ENCODE data around the gene SCLT1.
"Not testable (repeated sequence)": the region's sequence is repeated elsewhere in the genome, so short reads cannot be mapped to it uniquely, and the experiment has no call there.

SCLT1 gene

GRCh38 chr4:129069537-129069936, 23.8 kb downstream of the SCLT1 start:
- DNase-seq (ENCODE audit: low spot score), result not testable (repeated sequence)

GRCh38 chr4:129064717-129065116, 28.6 kb downstream of the SCLT1 start:
- no peak for DNase-seq (ENCODE audit: low spot score)

DNA sequence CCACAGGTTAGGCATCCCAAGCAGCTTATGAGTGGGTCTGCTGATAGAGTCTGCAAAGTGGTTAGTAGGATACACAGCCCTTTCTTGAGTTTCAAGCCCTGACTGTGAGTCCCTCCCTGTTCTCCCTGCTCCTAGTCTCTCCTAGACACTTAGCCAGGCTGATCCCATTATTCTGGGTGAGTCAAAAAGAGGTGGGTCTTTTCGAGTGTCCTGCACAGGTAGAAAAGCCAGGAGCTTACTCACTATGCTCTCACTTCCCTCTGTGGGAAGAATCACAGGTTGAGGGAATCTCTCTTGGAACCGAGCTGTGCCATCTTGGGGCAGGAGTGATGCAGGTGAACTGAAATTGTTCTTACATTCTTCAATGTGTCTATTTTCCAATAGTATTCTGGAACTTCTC, 29.7 kb downstream of the SCLT1 start:
- DNase-seq (ENCODE audit: low spot score), result no peak

- no peak for DNase-seq (ENCODE audit: low spot score)
Observed at GRCh38 chr4:129062580-129062979, 30.8 kb downstream of the SCLT1 start.

DNA sequence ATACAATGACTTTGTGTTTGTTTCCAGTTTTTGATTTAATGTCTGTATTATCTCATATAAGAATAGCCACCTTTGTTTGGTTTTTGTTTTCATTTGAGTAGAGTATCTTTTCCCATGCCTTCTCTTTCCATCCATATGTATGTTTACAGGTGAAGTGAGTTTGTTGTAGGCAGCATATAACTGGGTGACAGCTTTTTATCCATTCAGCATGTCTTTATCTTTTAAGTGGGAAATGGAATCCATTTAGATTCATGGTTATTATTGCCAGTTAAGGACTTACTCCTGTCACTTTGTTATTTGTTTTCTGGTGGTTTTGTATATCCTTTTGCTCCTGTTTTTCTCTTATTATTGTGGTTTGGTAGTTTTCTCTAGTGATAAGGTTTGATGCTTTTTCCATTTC, 34.3 kb downstream of the SCLT1 start:
- no peak for DNase-seq (ENCODE audit: low spot score)

DNA sequence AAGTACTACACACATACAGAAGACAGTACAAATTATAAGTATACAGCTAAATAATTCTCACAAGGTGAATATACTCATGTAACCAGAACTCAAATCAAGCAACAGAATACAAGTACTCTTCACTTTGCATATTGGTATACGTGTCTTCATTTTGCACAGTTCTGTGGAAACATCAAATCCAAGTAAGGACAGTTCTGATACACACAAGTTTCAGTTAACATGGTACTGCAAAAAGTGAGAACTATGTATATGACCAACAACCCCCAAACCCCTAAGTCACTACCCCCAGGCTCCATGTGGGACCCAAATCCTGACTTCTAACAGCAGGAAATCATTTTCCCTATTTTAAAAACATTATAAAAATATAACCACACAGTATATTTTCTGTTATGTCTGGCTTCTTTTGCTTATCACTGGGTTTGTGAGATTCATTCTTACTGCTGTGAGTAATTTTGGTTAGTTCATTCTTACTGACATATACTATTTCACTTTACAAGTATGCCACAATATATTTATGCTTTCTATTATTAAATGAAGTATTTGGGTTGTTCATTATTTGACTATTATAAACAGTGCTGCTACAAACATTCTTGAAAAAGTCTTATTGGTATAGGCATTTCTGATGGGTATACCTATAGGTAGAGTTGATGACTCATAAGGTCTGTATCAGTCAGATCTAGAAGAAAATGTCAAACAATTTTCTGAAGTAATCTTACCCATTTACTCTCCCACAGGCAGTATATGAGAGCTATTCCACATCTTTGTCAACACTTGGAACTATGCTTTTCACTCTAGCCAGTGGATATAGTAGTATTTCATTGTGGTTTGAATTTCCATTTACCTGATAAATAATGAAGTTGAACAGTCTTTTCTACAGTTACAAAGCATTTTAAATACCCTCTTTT, 47.0 kb downstream of the SCLT1 start:
- no peak for DNase-seq (ENCODE audit: low spot score)

GRCh38 chr4:129043523-129043922, 49.8 kb downstream of the SCLT1 start:
- peak; percentile 18 for DNase-seq (ENCODE audit: low spot score)

- DNase-seq (ENCODE audit: low spot score), result no peak
Observed at GRCh38 chr4:129040471-129040870, 52.9 kb downstream of the SCLT1 start.

- no peak for DNase-seq (ENCODE audit: low spot score)
Observed at GRCh38 chr4:129037093-129037492, 56.2 kb downstream of the SCLT1 start.

GRCh38 chr4:129014566-129015509, 78.5 kb downstream of the SCLT1 start:
- DNase-seq (ENCODE audit: low spot score), result no peak

DNA sequence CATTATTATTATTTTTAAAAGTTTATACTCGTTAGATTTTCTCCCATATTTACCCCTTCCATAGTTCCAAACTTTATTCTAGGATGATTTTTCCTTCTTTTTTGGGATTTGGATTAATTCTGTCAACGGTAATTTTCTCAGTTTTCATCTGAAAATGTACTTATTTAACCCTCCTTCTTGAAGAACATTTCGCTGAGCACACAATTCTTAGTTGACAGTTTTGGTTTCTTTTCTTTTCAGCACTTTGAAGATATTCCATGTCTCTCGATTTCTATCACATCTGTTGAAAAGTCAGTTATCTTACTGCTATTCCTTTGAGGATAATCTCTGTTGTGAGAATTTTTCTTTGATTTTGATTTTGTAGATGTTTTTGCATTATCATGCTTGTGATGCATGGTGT, 85.2 kb downstream of the SCLT1 start:
- DNase-seq (ENCODE audit: low spot score), result no peak

DNA sequence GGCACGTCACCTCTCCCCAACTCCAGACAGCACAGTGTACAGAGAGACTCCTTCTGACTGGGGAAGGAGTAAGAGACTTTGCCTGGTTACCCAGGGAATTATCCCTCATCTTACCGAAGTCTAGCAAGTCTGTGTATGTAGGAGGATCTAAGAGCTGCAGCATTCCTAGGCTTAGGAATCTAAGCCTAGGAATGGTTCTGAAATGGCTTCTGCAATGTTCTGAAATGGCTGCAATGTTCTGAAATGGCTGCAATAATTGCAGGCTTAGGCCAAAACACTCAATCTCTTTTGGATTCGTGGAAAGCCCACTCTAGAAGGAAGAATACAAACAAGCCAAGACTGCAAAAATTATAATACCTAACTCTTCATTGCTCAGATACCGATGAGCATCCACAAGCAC, 106.4 kb downstream of the SCLT1 start:
- DNase-seq (ENCODE audit: low spot score), result no peak

DNA sequence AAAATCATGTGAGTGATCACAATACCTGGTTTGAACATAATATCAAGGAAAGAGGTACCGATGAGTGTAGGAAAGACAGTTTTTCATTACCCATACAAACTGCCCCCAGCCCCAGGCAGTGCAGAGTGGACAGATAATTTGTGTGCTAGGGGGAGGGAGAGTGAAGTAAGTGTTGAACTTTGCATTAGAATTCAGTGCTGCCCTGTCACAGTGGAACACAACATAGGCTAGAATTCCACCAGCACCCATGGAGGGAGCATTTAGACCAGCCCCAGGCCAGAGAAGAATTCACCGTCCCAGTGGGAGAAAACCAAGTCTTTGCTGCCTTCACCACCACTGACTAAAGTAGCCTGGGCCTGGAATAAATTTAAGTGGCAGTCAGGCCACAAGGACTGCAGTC, 107.3 kb downstream of the SCLT1 start:
- no peak for DNase-seq (ENCODE audit: low spot score)

DNA sequence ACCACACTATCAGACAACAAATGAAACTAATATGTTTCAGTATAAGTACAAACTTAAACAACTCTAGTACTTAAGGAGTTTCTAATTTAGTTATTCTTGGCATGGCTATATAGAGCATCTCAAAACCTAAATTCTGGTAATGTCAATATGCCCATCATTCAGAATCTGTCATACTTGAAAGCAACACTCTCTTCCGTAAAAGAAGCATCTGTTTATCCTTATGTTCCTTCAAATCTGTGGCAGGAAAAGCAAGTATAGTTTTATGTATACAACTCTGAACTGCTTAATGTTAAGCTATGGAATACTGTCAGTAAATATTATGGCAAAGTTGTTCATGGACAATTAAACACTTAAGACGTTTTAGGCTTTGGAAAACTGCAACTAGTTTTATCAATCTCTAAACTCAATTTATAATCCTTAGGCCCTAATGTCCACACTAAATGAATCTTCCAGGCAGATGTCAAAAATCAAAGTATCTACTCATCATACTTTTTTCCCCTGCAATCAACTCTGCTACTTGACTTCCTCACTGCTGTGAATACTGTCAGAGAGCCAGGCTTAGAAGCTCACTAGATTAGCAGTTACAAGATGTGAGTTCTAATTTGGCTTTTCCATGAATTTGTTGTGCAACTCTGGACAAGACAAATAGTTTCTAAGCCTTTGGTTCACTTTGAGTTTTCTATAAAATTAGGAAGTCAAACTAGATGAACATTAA, 109.4 kb downstream of the SCLT1 start:
- DNase-seq (ENCODE audit: low spot score), result no peak

DNA sequence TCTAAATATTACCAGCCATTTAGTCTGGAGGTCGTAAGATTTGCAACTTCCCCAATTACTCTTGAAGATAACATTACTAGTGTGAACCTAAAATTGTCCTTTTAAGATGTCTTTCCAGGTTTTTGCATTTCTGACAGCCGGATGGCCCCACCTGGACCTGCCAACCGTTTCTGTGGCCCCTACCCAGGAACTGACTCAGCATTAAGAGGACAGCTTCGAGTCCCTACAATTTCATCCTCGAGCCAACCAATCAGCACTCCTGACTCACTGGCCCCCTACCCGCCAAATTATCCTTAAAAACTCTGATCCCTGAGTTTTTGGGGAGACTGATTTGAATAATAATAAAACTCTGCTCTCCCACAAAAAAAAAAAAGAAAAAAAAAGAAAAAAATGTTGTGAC, 112.0 kb downstream of the SCLT1 start:
- DNase-seq (ENCODE audit: low spot score), result no peak

DNA sequence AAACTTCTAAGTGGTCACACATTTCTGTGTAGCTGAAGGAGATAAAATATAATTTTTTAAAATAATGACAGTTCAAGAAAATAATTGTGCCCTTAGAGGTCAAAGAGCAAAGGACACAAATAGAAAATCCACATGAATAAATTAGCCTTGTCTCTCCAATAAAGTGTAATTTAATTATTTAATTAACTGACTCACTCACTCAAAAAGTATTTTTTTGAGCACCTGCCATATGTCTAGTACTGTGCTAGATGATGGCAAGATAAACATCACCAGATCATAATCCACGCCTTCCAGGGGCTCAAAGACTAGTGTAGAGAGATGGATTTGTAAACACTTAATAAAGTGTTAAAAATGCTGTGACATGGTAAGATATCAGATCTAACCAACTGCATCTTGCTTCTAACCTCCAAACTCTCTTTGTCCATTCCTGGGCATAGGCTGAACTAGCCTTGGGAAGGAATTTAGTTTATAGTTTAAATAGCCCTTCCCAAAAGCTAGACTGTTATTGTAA, 112.5 kb downstream of the SCLT1 start:
- DNase-seq (ENCODE audit: low spot score), result no peak

DNA sequence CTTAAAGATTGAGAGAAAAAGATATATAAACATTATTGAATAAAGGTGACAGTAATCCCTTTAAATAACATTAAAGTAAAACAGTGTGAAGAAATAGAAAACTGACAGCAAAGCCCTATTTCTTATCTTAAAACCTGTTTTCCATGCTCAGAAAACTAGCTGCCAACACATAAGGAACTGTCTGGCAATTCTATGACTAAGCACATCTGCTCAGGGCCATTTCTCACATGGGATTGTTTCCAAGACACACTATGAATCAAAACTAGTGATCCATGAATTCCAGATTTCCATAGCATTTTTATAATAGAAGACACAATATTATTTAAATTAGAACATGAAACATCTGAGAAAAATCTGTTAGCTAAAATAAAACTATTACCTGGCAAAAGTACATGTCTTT, 113.4 kb downstream of the SCLT1 start:
- DNase-seq (ENCODE audit: low spot score), result peak; percentile 5

GRCh38 chr4:128978985-128979384, 114.4 kb downstream of the SCLT1 start:
- no peak for DNase-seq (ENCODE audit: low spot score)

DNA sequence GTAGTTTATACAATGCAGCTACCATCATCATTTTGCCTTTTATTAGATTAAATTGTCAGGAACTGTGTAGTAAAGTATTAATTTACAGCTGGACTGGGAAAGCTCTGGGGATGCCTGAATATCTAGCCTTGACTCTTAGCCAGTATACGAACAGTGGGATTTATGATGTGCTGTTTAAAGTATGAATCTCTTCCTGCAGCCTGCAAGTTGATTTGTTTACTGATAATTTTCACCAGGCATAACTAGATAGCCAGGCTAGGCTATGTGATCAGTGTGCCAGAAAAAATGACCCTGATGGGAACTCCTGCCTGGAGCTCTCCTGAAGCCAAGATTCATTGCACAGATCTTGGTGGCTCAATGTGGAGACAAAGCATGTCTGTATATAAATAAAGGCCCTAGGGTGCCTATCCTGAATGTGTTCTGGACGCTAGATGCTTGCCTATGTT, 119.2 kb downstream of the SCLT1 start:
- DNase-seq (ENCODE audit: low spot score), result peak; percentile 50

DNA sequence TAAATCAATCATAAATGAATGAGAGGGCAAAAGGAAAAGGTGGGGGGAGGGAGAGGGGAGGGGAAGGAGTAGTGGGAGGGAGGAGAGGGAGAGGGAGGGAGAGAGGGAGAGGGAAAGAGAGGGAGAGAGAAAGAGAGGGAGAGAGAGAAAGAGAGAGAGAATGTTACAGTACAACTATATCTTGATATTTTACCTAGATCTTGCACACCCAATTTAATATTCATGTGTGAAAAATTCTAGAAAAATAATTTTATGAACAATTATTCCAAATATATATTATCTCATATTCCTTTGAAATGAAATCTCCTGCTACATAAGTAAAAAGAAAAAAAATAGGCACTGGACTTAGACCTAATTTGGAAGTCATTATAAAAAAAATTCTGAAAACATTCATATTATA, 120.0 kb downstream of the SCLT1 start:
- DNase-seq (ENCODE audit: low spot score), result no peak

GRCh38 chr4:128961405-128961804, 131.9 kb downstream of the SCLT1 start:
- no peak for DNase-seq (ENCODE audit: low spot score)

GRCh38 chr4:128958194-128958593, 135.1 kb downstream of the SCLT1 start:
- DNase-seq (ENCODE audit: low spot score), result no peak

Data from cerebellar cortex (tissue), 1 donor.